Smooth muscle cell of the brain vasculature (primary cell): ENCODE data around the gene ALDH2.
A peak's percentile ranks its signal among the peaks of the same experiment; 100 is the strongest.
"Not testable (repeated sequence)": the region's sequence is repeated elsewhere in the genome, so short reads cannot be mapped to it uniquely, and the experiment has no call there.

Experiments used
- DNase-seq: peaks from one replicate; pipeline ENCODE4 v3.0.0-alpha.2; 2012; ENCODE audit warnings: low read depth, low spot score

The ALDH2 gene

DNA sequence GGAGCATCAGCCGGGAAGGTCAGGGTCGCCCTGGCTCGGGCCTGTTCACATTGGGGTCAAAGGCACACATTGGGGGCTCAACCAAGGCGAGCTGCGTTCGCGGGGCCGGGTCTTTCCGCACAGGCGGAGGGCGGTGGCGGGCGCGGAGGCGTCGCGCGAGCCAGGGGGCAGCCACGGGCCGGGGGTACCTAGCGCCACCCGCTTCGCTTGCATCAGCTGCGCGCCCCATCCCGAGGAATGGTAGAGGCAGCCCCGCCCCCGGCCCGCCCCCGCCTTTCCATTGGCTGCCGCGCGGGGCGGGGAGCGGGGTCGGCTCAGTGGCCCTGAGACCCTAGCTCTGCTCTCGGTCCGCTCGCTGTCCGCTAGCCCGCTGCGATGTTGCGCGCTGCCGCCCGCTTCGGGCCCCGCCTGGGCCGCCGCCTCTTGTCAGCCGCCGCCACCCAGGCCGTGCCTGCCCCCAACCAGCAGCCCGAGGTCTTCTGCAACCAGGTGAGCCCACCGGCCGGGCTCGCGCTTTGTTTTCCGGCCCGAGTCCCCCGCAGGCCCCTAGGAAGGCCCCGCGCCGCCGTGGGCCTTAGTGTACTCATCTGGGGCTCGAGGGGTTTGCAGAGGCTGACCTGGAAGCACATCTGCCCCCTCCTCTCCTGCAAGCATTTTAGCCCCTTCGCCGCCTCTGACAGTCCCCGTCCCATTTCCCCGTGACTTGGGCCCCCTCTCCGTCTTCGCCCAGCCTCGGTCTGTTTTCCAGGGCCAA, at the start of gene ALDH2:
ALDH2 (plus strand) TSS at position 326 of the 754 bp plus-strand sequence; CDS start at position 376, 50 bp downstream.
- DNase-seq = no peak

DNA sequence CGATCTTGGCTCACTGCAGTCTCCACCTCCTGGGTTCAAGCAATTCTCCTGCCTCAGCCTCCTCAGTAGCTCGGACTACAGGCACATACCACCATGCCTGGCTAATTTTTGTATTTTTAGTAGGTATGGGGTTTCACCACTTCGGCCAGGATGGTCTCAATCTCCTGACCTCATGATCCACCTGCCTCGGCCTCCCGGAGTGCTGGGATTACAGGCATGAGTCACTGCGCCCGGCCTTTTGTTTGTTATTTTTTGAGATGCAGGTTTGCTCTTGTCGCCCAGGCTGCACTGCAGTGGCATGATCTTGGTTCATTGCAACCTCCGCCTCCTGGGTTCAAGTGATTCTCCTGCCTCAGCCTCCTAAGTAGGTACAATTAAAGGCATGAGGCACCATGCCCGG, 47.4 kb upstream of the ALDH2 start:
- not testable (repeated sequence) for DNase-seq

DNA sequence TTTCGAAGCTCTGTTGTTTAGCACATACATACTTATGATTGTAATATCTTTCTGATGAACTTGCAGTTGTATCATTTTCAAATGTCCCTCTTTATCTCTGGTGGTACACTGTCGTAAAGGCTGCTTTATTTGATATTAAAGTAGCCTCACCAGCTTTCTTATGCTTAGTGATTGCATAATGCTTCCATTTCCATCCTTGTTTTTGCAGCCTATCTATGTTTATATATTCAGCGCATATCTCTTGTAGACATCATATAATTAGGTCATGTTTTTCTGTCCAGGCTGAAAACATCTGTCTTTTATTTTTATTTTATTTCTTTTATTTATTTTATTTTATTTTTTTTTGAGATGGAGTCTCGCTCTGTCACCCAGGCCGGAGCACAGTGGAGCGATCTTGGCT, 46.3 kb upstream of the ALDH2 start:
- no peak for DNase-seq

DNA sequence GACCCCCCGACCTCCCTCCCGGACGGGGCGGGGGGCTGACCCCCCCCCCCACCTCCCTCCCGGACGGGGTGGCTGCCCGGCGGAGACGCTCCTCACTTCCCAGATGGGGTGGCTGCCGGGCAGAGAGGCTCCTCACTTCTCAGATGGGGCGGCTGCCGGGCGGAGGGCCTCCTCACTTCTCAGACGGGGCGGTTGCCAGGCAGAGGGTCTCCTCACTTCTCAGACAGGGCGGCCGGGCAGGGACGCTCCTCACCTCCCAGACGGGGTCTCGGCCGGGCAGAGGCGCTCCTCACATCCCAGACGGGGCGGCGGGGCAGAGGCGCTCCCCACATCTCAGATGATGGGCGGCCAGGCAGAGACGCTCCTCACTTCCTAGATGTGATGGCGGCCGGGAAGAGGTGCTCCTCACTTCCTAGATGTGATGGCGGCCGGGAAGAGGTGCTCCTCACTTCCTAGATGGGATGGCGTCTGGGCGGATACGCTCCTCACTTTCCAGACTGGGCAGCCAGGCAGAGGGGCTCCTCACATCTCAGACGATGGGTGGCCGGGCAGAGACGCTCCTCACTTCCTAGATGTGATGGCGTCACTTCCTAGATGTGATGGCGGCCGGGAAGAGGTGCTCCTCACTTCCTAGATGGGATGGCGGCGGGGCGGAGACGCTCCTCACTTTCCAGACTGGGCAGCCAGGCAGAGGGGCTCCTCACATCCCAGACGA, 42.9 kb upstream of the ALDH2 start:
- DNase-seq = not testable (repeated sequence)

DNA sequence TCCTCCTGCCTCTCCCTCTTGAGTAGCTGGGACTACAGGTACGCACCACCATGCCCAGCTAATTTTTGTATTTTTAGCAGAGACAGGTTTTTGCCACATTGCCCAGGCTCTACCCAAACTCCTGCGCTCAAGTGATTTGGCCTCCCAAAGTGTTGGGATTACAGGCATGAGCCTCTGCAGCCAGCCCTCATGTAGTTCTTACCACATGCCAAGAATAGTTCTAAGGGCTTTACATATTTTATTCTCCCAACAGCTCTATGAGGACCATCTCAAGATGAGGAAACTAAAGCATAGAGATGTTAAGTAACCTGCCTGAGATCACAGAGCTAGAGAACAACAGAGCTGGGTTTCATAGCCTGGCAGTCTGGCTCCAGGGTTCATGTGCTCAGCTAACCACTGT, 37.9 kb upstream of the ALDH2 start:
- no peak for DNase-seq

DNA sequence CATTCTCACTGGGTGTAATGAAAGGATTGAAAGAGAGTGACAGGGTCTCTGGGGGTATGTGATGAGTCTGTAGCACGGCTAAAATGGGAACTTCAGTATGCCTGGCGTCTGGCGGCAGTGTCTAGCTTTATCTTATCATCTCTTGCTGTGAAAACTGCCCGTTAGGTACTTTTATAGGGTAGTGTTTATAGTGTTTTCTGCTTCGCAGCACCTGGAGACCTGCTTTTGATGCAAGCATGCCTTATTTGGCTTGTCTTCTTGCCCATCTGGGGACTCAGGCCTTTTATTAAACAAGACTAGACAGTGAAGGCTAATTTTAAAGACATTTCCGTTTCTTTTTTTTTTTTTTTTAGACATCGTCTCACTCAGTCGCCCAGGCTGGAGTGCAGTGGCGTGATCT, 36.3 kb upstream of the ALDH2 start:
- no peak for DNase-seq

DNA sequence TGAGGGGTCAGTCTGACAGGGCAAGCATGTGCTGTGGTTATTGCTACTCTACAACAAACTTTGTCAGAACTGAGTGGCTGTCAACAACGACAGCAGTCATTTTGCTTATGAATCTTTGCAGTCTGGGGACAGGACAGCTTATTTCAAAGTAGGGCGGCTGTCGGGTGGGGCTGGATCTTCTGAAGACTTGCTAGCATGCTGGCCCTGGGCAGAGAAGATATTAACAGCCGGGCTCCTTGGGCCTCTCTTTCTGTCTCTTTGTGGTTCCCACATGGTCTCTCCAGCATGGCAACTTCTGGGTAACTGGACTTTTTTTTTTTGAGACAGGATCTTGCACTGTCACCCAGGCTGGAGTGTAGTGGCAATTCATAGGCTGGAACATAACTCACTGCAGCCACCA, 33.9 kb upstream of the ALDH2 start:
- DNase-seq = no peak

DNA sequence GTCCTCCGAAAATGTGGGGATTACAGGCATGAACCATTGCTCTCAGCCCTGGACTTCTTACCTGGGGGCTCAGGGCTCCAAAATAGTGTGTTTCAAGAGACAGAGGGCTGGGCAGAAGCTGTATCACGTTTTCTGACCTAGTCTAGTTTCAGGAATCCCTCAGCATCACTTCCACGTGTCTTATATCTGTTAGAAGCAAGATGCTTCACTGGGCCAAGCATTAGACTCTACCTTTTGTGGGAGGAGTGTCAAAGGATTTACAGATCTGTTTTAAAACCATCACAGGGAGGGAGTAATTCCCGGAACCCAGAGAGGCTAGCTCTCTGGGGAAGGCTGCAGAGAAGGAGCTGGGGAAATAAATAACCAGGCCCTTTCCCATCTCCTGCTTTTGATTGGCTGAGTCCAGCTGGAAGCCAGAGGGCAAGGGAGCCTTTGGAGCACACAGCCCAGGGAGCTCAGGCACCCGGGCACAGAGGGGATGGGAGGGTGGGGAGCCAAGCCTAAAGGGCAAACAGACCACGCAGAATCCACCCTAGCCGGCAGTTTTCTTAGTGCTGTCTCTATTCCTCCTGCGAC, 33.3 kb upstream of the ALDH2 start:
- DNase-seq = no peak

DNA sequence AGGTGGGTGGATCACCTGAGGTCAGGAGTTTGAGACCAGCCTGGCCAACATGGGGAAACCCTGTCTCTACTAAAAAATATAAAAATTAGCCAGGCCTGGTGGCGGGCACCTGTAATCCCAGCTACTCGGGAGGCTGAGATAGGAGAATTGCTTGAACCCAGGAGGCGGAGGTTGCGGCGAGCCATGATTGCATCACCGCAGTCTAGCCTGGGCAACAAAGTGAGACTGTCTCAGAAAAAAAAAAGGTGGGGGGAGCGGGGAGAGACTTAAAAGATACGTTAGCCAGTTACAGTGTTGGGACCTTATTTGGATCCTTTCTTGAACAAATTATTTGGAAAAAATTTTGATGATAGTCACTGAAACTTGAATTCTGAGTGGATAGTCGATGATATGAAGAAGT, 27.2 kb upstream of the ALDH2 start:
- DNase-seq = not testable (repeated sequence)

DNA sequence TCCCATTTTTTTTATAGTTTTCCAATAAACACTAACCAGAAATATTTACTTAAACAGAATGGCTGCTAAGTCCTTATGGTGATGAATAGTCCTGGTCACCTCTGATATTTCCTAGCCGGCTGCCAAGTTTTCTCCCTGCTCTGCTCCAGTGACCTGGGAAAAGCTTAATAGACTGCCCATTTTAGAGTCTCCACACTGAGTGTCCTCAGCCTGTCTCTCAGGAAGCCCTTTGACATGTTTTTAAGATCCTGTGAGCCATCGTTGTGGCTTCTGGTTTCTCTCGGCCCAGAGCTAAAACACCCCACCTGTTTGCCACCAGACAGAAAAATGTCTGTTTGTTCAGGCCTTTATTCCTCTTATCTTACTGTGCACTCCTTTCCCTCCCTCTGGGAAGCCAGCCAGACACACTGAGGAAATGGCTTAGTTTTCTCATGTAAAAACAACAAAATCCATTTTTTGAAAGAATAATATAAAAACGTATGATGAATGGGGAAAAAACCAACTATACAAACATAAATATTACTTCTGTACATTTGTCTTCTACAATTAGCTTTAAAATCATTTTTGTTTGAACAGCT, 25.4 kb upstream of the ALDH2 start:
- peak; percentile 9 for DNase-seq

DNA sequence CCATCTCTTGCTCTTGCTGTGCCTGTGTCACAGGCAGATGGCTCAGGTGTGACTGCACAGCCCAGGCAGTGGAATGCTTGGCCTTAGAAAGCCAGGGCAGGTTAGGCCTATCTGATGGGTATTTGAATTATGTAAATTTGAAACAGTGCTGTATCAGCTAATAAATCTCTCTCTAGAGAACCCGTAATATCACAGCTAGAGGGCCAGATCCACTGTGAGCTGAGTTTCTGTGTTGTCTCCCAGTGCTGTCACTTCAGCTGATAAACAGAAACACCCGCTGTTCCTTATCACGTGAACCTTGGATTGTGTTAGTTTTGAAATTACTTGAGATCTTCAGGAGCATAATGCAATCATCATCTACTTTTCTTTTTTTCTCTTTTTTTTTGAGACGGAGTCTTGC, 21.5 kb upstream of the ALDH2 start:
- no peak for DNase-seq

DNA sequence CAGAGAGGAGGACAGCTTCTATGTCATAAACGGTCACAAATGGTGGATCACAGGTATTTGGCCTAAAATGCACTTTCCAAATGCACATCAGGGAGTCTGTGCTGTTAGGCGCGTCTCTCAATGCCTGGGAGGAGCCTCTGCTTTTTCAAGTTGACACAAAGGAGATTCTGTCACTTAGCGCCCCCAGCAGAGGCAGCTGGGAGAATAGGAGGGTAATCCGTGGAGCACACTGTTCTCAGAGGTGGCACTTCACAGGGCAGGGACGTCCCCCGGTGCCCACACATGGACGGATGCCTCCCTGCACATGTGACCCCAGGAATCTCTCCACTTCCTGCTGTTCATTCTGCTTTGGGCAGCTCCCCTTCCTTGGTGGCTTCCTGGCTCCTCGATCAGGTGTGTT, 19.4 kb upstream of the ALDH2 start:
- DNase-seq = no peak

DNA sequence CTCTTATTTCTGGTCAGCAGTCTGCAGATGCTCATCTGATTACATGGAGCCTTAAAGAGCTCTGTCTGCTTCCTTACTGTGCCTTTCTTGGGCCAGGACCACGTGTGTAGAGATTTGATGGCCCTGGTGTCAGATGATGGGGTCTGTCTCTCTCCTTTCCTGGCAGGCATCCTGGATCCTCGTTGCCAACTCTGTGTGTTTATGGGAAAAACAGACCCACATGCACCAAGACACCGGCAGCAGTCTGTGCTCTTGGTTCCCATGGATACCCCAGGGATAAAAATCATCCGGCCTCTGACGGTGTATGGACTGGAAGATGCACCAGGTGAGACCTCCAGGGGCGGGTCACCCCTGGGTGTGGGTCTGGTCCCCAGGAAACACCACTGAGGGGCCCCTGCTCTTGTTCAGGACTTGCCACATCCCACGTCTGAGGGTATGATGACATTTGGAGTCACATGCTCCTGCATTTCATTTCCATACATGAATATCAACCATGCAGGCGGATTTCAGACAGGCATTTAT, 18.5 kb upstream of the ALDH2 start:
- DNase-seq = no peak

DNA sequence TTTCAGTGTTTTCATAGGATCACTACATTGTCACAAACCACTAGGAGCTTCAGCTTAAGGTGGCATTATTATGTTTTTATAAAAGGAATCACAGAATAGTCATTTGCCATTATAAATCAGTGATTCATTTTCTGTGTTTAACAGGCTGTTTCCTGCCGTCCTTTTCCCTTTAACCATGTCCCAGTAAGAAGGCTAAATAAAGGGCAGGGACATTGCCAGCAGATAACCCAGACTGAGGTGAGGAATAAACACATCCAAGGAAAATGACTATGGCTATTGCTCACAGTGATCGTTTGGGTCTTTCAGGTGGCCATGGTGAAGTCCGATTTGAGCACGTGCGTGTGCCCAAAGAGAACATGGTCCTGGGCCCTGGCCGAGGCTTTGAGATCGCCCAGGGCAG, 17.9 kb upstream of the ALDH2 start:
- no peak for DNase-seq

DNA sequence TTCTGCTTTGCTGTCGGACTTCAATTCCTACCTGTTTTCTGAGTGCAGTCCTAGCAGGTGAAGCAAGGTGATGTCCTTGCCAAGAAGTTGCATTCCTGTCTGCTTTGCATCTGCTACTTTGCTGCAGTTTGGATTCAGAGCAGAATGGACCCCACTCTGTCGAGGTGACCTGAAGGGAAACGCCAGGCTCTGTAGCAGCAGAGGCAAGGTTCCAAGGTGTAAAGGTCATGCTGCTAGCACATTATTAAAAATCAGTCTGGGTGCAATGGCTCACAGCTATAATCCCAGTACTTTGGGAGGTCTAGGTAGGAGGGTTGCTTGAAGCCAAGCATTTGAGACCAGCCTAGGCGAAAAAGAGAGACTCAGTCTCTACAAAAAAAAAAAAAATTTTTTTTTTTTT, 17.3 kb upstream of the ALDH2 start:
- DNase-seq = no peak

DNA sequence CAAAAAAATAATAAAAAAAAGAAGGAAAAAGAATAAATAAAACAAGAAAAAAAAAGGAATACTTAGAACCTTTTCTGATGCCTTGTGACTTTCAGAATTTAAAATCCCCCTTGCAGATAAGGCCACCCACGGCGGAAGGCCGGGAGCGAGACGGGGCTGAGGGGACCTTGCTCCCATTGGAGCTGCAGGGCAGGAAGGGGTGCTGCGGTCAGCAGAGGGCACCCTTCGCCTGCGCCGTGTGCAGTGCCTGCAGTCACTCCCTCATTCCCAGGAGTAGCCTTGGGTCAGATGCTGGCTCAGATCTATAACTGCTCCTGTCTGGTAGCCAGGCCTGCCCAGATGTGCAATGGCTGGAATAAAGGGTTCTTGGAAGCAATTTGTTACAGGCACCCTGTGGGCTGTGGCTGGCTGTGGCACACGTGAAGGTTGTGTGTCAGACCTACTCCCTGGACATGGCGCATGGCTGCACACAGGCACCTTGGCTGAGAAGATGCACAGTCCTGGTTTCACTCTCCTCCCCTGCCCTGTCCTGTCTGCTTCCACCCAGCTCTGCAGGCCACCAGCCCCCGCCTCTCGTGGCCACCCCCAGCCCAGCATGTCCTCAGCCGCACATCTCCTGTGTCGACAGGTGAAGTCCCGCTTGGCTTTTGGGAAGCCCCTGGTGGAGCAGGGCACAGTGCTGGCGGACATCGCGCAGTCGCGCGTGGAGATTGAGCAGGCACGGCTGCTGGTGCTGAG, 13.4 kb upstream of the ALDH2 start:
- DNase-seq = no peak

DNA sequence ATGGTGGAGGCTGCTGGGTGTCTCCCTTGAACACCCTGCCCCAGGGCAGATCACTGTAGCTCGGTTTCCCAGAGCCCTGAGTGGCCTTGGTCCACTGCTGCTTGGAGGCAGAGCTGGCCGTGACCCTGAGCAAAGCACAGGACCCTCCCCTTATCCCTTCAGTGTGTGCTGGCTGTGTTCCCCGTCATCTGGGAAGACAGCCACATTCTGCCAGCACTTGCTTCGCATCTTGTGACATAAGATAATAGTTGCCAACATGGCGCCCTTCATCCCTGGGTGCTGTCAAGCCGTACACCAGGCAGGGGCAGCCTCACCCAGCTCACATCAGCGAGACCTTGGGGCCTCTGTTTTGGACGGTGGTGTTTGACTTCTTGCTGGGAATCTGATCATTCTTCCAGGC, 12.1 kb upstream of the ALDH2 start:
- no peak for DNase-seq

DNA sequence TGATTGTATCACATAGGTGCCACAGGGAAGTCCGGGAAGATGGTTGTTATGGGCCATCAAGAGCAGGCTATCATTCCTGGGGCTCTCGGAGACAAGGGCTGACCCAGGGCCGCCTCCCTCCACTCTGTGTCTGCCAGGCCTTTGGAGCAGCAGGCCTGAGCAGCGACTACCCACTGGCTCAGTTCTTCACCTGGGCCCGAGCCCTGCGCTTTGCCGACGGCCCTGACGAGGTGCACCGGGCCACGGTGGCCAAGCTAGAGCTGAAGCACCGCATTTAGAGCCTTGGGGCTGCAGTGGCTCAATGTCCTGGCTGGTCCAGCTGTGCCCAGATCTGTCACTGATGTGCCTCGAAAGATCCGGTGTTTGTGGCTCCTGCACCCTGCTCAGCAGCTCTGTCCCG, 10.5 kb upstream of the ALDH2 start:
- no peak for DNase-seq

DNA sequence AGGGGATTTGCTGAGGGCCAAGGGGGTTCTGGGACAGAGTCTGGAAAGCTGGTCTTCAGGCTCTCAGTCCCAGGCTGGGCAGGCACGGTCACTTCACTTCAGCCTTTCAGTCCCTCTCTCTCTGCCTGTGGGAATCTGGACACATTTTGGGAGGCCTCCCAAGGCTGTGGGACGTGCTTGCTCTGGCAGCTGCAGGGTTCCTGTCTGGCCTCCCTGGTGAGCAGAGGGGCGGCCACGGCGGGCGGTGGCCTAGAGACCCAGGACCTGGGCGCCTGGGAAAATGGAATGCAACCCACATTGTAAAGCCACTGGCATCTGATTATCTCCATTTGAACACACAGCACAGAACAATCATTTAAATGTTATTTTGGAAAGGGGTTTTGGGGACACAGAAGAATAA, 10.1 kb upstream of the ALDH2 start:
- DNase-seq = no peak

DNA sequence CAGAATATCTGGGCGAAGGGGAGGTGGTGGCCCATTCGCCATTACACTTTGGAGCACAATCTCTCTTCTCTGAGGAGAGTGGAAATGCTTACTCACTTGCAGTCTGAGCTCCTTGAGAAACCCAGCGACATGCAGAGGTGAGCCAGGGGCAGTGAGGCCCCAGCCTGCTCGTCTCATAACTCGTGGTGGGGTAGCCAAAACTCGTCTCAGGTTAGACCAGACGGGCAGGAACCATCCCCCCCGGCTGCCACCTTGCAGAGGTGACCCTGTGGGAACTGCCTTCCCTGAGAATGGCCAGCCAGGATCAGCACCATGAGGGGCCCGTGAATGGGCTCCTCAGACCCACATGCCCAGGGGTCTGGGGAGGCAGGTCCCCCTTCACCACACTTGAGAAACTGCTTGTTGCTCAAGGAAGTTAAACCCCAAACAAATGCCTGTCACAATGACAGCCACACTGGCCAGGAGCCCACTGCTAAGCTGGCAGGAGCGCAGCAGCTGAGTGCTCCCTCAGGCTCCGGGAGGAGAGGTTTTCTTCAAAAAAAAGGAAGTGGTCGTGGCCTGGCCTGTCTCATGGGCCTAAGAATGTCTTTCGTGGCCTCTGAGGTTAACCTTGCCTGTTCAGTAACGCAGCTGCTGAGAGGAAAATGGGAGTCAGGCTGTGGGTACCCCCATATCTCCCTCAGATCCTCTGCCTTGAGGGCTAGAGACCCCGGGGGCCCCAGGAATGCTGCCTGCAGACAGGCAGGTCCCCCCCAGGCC, 9.2 kb upstream of the ALDH2 start:
- DNase-seq = no peak

DNA sequence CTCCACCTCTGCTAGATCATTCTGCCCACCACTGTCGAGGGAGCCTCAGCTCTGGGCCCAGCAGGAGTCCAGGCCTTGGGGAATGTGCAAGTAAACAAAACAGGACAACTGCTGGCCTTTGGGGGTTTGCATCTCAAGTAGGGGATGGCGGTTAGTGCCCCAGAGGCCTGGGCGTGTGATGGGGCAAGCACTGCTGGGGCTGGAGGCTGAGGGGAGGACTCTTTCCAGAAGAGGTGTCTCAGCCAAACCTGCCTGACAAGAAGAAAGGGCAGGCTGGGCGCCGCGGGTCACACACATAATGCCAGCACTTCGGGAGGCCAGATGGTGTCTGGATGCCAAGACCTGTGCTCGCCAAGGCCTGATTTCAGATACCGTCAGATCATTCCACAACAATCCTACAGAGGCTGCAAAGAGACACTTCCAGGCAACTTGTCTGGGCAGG, 8.6 kb upstream of the ALDH2 start:
- DNase-seq = no peak
